C1 segment of cervical spinal cord (tissue), 14 donors: Measurements from ENCODE around the gene DAB2IP.
"Not testable (repeated sequence)": the region's sequence is repeated elsewhere in the genome, so short reads cannot be mapped to it uniquely, and the experiment has no call there.

Source experiments
- DNase-seq, 14 donors: peaks; one replicate each; lab custom pipeline; 2025; lab: John Stamatoyannopoulos, UW

DAB2IP gene

GRCh38 chr9:121788686-121789366 is 137.4 kb downstream of the DAB2IP start:
- no peak for DNase-seq

- no peak for DNase-seq
Observed at GRCh38 chr9:121790841-121791240, 139.4 kb downstream of the DAB2IP start.

GRCh38 chr9:121792476-121792875 is 141.0 kb downstream of the DAB2IP start:
- DNase-seq, result not testable (repeated sequence)

GRCh38 chr9:121794334-121794733 is 142.9 kb downstream of the DAB2IP start:
- not testable (repeated sequence) for DNase-seq

GRCh38 chr9:121797081-121797480 is 145.6 kb downstream of the DAB2IP start:
- DNase-seq, result no peak

- no peak for DNase-seq
Observed at GRCh38 chr9:121798941-121799340, 147.5 kb downstream of the DAB2IP start.

GRCh38 chr9:121800376-121800775 is 148.9 kb downstream of the DAB2IP start:
- no peak for DNase-seq

- DNase-seq, result no peak
Observed at GRCh38 chr9:121801579-121801978, 150.1 kb downstream of the DAB2IP start.

- DNase-seq, result no peak
Observed at GRCh38 chr9:121802753-121803152, 151.3 kb downstream of the DAB2IP start.

GRCh38 chr9:121807069-121807822 is 155.8 kb downstream of the DAB2IP start:
- DNase-seq, result no peak

- peak in 1 of 14 donors; percentile 69 for DNase-seq
Observed at GRCh38 chr9:121807823-121808278, 156.4 kb downstream of the DAB2IP start.

- DNase-seq, result no peak
Observed at GRCh38 chr9:121808781-121809180, 157.3 kb downstream of the DAB2IP start.

GRCh38 chr9:121809356-121810050 is 158.1 kb downstream of the DAB2IP start:
- no peak for DNase-seq

GRCh38 chr9:121810489-121810888 is 159.1 kb downstream of the DAB2IP start:
- DNase-seq, result no peak

- no peak for DNase-seq
Observed at GRCh38 chr9:121811140-121811539, 159.7 kb downstream of the DAB2IP start.

GRCh38 chr9:121811751-121812150 is 160.3 kb downstream of the DAB2IP start:
- no peak for DNase-seq

- no peak for DNase-seq
Observed at GRCh38 chr9:121812159-121812735, 160.8 kb downstream of the DAB2IP start.

- DNase-seq, result no peak
Observed at GRCh38 chr9:121813519-121814210, 162.2 kb downstream of the DAB2IP start.

- no peak for DNase-seq
Observed at GRCh38 chr9:121814594-121814993, 163.2 kb downstream of the DAB2IP start.

GRCh38 chr9:121815084-121815483 is 163.7 kb downstream of the DAB2IP start:
- DNase-seq, result no peak
